GM18951 (cell line): Measurements from ENCODE around the gene TTC8.

ENCODE experiments used
- POLR2A ChIP-seq: IDR thresholded peaks from 4 replicates; pipeline ENCODE4 v1.6.1; 2011; ENCODE audit warnings: mild to moderate bottlenecking; ENCODE audit not compliant: insufficient read length, insufficient read depth; ENCODE audit errors: extremely low read depth
- in situ Hi-C: fragments of 300-500 bp; cut with MboI; formaldehyde crosslinking; loops from one replicate; pipeline ENCODE4 v1.12.0; 2022; ENCODE audit warnings: low sequenced_read_pairs, mixed read lengths, inconsistent platforms; ENCODE audit not compliant: unreplicated experiment

Gene TTC8

DNA sequence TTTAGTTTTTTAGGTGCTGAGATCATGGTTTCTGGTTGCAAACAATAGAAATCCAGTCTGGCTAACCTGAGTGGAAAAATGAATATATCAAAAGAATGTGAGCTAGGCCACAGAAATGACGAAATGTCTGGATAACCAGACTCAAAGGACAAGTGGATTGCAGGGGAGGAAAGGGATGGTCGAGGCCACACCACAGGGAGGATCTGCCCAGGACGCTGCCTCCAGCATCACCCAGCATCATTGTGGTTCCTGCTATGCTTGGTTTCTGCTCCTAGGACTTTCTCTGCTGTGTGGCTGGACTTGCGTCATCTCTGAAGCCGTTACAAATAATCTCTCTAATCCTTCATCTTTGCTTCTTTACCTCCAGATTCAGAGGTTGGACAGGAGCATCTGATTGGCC, 80.4 kb downstream of the TTC8 start:
- in situ Hi-C loops, result no loop called here
- no peak for TF ChIP-seq POLR2A

GRCh38 chr14:88908216-88908615, 83.8 kb downstream of the TTC8 start:
- no peak for TF ChIP-seq POLR2A
- in situ Hi-C loops, result no loop called here

- in situ Hi-C loops, result no loop called here
- TF ChIP-seq POLR2A, result no peak
Observed at GRCh38 chr14:88910386-88910785, 85.9 kb downstream of the TTC8 start.

DNA sequence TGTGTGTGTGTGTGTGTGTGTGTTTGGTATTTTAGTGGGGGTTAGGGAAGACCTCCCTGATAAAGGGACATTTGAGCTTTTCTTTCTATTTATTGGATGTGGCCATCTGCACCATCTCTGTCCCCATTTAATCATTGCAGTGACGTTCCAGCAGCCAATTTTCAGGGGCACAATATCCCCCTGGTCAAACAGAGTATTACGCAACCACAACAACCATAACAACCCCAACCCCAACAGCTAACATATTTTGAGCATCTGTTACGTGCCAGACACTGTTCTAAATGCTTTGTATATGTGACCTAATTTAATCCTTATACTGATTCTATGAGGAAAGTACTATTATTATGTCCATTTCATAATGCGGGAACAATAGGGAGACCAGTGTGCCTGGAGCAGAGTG, 87.4 kb downstream of the TTC8 start:
- in situ Hi-C loops, result no loop called here
- no peak for TF ChIP-seq POLR2A

DNA sequence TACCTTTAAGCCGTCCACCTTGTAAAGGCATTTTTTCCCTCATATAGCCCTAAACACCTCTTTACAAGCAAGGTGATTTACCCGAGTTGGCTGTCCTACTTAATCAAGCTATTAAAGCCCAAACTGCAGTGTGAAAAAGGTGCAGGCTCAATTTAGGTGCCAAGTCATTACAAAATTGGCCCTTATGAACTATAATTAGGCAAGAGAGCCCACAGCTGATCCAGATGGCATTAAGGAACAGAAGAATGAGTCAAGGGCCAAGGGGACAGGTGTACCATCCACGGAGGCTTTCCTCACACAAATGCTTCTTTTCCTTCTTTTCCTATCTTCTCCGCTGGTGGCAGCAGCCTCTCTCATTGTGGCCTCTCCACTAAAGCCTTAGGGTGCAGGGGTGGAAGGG, 90.5 kb downstream of the TTC8 start:
- no peak for TF ChIP-seq POLR2A
- in situ Hi-C loops, result no loop called here

DNA sequence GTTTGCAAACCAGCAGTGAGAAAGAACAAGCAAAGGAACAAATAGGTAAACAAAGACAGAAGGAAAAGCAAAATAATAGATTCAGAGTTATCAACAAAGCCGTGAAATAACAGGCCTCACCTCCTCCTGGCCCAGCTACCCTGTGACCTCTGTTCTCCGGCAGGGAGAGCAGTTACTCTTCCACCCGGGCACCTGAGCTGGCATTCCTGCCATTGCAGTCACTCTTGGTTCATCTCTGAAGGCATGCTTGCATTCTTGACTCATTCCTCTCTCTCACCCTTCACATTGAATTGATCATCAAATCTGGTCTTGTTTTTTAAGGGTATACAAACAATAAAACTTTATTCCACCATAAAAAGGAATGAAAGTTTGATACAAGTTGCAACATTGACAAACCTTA, 95.1 kb downstream of the TTC8 start:
- in situ Hi-C loops, result no loop called here
- TF ChIP-seq POLR2A, result no peak
